CD4-positive, alpha-beta T cell treated with Interleukin-2 at 100 ng/mL for 4 hours (primary cell): ENCODE results near the gene MEGF11.

Experiments
- DNase-seq: peaks from one replicate; pipeline ENCODE4 v3.0.0-alpha.2; 2020; ENCODE audit warnings: low spot score

Gene MEGF11

DNA sequence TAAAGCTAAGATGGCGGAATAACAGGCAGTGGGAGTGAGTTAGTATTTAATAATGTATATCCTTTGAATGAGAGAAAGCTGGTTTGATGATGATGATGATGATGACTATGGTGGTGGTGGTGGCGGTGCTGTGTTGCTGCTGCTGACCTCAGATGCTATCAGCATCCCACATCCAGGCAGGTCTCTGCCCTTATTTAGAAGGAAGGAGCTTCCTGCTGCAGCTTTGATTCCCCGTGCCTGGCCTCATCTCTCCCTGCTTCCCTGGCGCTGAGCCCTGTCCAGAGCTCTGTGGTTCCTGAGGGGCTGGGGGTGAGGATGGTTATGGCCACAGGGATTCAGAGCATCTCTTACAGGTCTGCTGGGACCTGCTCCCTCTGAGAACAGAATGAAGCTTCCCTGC lies 311.1 kb downstream of the MEGF11 start:
- DNase-seq = no peak

DNA sequence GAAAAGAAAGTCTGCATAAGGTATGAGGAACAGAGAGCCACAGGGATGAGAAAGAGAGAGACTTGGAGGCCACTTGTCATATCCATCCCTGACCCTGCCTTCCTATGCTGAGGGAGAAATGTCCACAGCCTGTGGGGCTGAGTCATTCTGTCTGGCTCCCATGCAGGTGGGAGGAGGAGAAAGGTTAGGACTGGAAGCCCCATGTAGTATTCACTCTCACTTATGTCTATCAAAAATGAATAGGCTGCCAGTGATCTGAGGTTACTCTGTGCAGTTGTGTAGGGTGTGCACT lies 313.0 kb downstream of the MEGF11 start:
- no peak for DNase-seq

DNA sequence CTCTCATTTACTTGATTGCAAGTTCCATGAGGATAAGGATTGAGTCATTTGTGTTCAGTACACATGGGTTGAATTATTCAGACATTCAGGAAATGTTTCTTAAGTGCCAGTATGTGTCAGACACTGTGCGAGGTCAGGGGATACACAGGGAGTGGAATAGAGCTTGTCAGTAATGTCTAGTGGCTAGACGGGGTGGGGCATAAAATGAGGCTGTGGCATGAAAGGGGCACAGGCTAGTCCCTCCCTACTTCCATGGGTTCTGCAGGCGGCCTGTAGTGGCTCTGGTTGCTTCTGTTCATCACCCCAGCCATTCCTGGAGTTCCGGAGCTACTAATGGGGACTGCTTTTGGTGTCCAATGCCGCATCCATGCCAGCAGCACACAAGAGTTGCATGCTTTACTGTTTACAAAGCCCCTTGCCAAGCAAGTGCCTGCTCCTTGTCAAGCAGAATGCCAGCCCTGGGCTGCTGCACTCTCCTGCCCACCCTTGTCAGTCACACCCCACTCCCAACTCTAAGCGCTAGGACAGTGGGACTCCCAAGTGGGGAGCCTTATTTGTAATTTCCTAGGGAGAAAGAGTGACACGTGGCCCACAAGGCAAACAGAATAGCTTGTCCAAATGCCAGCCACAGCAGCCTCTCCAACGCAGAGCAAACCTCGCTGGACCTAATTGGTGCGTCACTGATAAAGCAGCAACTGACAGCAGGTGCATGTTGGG lies 313.5 kb downstream of the MEGF11 start:
- DNase-seq = no peak

DNA sequence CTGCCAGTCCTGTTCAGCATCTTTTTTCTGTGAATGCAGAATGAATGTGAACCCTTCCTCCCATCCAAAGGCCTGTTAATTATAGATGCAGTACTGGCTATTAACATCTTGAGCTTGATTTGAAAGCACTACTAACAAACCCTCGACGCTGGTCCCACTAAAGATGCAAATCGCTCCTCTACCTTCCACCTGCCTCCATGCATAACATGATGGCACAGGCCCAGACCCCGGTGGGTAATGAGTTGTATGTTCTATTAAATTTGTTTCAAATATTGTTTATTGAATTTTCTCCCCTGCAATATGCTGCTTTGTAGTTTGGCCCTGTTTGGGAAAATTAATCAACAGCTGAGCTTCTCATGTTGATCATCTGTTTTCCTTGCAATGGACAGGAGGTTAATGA lies 314.9 kb downstream of the MEGF11 start:
- no peak for DNase-seq

DNA sequence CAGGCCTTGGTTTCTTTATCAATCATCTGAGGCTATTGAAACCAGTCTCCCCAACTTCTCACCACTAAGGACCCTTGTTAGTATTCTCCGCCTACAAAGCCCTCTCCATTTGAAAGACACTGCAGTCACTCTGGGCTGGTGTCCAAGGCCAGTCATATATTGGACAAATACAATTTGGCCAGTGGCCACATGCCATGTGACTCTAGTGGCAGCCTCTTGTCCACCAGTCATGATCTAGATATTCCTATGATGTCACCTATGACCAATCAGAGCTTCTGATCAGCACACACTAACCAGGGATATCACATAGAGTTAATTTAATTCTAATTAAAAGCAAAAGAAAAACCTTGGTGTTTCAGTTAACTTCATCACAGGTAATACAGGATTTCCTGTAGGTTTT lies 316.1 kb downstream of the MEGF11 start:
- DNase-seq = no peak

DNA sequence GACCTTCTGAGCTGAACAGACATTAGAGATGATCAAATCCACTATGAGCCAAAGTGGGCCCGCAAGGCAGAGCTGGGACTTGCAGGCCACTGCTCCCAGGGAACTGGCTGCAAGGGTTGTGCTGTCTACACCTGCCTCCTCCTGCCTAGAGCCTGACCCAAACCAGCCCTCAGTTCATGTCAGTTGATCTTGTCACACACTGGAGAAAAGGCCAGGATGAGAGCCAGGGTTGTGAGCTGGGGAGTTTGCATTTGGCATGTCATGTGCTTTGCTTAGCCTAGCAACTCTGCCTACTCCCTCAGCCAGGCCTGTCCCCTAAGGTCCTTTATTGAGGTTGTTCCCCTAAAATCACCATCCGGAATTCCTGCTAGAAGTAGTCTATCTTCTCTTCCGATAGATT lies 316.5 kb downstream of the MEGF11 start:
- DNase-seq = no peak

DNA sequence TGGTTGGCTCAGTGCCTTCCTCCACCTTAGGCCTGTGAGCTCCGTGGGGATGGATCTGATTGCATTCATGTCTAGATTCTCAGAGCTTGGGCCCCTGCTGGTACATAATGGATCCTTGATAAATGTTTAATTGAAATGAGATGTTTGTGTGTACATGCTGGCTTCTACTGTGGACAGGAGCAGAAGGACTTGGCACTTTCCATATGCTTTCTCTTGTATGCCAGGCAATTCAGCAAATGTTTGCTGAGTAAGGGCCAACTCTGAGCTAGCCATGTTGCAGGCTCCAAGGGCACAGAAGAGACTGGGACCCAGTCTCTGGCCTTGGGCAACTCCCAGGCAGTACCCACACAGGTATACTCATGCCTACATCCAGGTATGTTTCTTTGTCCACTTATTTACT lies 317.3 kb downstream of the MEGF11 start:
- DNase-seq = no peak

DNA sequence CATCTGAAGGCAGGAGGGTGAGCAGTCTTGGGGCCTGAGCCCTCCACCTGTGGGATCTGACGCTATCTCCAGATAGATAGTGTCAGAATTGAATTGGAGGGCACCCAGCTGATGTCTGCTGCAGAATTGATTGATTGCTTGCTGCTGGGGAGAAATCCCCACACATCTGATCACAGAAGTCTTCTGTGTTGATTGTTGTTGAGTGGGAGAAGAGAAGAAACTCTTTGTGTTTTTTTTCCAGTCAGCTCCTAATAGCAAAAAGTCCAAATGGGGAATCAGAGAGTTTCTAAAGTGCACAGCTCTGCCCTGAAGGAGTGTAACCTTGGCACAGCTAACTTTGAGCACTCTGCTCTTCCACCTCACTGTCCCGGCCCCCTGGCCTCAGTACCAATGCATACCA lies 318.2 kb downstream of the MEGF11 start:
- DNase-seq = no peak

DNA sequence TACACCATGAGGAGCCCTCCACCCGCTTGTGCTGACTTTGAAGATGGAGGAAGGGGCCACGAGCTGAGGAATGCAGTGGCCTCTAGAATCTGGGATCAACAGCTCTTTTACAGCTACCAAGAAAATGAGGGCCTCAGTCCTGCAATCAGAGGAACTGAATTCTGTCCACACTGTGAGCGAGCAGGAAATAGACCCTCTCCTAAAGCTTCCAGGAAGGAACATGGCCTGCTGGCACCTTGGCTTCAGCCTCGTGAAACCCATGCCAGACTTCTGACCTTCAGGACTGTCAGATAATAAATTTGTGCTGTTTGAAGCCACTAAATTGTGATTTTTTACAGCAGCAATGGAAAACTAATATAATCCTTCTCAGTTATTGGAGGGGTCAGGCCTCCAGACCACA lies 322.3 kb downstream of the MEGF11 start:
- no peak for DNase-seq

DNA sequence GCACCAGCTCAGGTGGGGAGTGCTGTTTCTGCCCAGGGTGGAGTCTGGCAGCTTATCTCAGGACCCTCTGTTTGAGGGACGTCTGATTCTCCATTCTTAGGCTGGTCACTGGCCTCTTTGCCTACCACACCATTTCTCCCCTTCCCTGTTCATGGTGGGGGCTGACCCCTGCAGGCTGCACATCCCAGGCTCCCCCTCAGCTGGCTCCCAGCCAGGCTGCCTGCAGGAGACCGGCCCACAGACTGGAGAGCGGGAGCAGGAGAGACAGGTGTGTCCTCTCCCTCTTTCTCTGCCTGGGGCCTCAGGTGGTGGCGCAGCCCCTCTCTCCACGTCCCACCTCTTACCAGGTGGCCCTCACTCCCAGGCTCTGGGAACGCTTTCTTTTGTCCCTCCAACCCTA lies 323.4 kb downstream of the MEGF11 start:
- no peak for DNase-seq

DNA sequence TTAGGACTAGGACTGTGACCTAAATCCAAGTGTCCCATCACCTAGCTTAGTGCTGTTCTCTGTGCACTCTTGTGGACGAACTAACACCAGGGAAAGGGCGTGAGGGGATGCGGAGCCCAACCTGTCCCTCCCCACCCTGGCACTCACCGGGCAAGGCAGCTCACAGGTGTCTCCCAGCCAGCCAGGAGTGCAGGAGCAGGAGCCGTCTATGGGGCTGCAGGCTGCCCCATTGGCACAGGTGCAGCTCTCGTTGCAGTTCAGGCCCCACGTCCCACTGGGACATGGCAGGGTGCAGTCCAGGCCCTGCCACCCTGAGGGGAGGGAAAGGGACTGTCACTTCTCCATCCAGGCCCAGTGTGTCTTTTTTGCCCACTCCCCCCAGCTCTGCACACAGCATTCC lies 324.0 kb downstream of the MEGF11 start:
- DNase-seq = no peak

DNA sequence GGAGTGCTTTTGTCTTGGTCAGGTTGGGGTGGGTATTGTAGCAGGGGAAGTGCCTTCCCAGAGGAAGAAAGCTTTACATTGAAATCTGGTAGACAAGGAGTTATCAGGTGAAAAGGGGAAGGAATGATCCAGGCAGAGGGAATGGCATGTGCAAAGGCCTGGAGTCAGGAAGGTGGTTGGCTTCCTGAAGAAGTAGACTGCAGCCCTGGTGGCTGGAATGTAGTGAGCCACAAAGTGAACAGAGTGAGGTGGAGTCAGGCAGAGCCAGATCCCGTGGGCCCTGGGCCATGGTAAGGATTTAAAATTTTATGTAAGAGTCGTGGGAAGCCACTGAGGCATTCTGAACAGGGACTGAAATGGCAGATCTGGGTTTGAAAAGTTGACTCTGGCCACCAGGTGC lies 326.0 kb downstream of the MEGF11 start:
- no peak for DNase-seq

DNA sequence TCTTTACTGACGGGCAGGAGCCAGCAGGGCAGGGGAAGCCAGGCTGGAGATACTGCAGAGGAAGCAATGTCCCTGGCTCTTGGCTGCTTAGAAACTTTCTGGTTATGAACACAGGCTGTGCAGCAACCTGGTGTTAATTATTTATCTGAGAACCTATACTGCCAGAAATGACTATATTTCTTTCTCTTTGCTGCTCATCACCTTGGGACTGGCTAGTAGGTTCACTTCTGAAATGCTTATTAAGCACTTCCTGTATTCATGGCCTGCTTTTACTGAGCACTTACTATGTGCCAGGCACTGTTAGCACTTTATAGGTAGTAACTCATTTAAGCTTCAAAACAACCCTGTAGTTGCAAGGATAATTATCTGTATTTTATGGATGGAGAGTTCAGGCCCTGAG lies 326.7 kb downstream of the MEGF11 start:
- DNase-seq = no peak

DNA sequence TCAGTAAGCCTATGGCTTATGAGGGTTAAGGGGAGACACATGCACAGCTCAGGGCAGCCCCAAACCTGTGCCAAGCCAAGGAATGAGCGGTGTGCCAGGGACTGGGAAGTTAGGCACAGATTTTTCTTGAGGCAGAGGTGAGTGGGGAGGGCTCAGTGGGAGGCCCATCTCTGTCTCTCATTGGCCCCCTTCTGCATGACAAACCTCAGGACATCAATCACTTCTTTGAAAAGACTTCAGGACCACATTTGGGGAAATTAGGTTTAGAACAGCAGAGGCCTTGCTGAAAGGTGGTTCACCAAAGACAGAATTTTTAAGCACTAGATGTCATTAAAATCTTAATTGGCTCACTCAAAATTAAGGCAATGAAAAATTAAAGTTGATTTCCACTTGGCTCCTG lies 327.1 kb downstream of the MEGF11 start:
- no peak for DNase-seq

DNA sequence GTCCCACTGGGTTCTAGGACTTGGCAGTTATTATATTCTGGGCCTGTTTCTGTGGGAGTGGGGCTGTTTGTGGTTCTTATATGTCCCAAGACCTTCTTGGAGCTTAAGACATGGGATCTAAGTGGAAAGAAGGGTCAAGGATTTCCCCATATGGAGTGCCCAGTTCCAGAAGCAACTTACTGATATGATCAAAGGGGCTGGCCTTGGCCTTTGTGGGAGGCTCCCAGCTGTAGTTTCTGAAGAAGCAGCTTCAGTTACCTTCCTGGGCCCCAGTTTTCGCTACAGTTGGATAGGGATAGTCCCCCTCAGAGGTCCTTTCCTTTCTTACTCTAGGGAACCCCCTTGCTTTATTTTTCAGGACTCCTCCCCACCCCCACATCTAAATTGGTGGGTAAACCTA lies 328.2 kb downstream of the MEGF11 start:
- DNase-seq = no peak

DNA sequence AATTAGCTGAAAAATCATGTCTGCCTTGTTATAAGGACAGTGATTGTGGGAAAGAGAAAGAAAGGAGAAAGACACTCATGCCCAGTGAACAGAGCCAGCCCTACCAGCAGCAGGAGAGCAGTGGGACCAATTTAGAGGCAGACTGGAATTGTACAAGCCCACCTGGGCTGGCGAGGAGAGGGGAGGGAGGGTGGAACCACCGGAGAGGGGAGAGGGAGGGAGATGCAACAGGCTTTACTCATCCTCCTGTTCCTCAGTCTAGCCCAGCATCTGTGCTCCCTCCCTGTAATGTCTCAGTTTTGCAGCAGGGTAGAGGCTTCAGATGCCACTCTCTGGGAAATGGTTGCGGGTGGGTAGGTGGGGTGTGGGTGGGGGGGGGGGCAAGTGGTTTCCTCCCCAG lies 329.5 kb downstream of the MEGF11 start:
- DNase-seq = no peak

DNA sequence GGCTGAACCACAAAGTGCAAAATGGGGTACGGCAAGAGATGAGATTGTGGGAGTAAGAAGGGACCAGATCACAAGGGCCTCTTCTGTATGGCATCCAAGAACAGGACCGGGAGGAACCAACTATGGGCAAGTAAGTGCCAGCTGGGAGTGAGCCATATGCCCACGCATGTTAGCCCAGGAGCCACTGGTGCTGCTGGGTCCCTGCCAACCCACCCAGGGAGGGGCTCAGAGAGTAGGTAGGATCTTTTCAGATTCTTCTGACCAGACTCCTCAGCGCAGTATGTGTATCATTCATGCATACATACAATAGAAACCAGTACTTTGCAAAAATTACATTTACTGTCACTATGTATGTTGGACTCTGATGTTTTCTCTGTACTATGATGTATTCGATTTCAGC lies 330.3 kb downstream of the MEGF11 start:
- no peak for DNase-seq

DNA sequence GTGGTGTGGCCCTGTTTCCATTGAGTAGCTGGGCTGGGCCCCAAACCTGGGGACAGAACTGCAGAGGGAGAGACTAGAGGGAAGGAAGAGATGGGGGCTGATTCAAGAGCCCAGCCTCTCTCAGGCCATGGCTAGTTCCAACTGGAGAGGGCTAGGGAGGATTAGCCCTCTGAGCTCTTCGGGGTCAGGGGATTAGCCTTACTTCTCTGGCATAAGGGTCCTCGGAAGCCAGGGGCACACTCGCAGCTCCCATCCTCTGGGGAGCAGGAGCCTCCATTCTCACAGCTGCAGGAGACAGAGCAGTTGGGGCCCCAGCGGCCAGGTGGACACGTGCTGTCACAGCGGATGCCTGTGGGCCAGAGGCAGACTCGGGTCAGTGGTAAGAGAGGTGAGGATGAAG lies 330.9 kb downstream of the MEGF11 start:
- DNase-seq = no peak

DNA sequence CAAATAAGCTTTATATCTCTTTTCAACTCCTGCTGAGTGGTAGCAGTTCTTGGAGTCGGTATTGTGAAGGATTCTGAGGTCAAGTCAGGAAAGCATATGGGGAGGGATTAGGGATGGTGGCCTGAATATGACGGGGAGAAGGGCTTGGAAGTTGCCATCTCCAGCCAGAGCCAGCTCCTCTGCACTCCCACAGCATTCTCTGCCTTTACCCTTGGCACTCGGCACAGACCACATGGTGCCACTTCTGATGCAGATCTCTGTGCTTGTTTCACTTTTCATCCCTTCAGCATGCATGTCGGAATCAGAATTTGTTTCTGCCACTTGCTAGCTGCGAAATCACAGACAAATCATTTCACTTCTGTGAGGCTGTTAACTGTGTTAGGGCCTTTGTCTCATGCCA lies 331.8 kb downstream of the MEGF11 start:
- no peak for DNase-seq

DNA sequence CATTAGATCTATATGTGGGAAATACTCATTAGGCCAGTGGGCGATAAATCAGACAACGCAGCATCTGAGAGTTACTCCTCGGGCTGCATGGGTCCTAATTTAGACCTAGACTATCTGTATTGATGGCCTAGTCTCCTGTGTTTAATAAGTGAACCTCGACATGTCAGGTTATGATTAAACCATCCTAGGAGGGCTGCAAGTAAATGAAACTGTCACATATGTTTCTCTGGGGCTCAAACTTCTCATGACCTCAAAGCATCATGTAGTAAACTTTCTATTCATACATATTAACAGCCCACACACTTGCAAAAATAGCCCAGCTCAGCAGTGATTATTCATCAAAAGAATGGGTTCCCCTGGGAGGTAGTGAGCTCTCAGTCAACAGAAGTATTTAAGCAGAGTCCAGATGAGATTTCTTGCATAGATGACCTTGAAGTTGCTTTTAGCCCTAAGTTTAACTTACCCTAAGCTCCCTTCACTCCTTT lies 332.7 kb downstream of the MEGF11 start:
- DNase-seq = no peak

DNA sequence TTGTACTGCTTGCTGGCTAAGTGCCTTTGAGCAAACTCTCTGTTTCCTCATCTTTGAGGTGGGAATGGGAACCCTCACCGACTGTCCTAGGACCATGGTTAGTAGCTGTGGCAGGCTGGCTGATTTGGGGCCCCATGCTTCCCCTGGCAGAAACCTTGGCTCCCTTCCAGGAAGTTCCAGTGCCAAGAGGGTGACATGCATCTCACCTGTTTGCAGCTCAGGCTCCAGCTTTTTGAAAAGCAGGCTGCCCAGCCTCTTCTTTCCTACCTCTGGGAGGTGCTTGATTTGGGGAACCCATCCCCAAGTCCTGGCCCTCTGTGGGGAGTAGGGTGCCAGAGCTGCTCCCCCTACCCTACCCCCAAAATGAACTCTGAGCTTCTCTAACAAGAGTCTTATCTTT lies 333.4 kb downstream of the MEGF11 start:
- no peak for DNase-seq

DNA sequence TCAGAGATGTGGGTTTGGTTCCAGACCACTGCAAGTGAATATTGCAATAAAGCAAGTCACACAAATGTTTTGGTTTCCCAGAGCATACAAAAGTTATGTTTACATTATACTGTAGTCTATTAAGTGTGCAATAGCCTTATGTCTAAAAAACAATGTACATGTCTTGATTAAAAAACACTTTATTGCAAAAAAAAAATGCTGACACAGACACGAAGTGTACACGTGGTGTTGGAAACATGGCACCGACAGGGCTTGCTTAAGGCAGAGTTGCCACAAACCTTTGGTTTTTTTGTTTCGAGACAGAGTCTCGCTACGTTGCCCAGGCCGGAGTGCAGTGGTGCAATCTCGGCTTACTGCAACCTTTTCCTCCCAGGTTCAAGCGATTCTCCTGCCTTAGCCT lies 334.2 kb downstream of the MEGF11 start:
- no peak for DNase-seq

DNA sequence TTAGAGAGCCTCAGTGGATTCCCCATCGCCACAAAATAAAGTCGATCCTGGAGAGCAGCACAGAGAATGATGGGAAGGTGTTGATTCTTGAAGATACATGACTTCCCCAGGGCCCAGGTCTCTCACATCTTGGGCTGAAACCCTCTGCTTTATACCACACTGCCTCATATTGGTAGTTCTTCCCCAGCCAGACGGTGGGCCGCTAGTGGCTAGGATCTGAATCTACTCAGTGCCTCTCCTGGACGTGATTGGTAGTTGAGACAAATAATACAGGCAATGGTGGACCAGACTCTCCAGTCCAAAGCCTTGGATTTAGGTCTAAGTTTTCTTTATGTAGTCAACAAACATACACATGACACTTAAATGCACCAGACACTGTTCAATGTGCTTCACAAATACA lies 334.6 kb downstream of the MEGF11 start:
- no peak for DNase-seq

DNA sequence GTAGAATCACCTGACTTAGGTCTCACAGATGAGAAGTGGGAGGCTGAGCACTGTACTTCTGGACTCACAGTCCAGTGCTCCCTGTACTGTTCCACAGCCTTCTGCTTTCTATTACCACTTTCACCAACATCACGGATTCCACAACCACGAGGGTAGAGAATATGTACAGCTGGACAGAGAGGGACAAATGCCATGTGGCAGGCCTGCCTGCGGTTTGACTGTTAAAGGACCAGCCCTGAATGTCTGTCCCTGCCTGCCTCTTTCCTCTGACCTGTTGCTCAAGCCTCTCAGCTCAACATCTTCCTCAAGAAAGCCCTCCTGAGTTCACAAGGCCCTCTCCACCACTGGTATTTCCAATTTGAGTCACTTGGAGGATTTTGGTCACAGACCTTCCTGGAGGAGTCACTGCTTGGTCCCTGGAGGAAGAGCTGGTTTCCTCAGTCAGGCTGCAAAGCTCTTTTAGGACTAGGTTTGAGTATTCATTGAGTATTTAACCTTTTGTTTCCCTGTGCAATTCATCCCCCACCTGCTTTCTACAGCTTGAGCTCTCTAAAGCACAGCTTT lies 335.1 kb downstream of the MEGF11 start:
- no peak for DNase-seq

DNA sequence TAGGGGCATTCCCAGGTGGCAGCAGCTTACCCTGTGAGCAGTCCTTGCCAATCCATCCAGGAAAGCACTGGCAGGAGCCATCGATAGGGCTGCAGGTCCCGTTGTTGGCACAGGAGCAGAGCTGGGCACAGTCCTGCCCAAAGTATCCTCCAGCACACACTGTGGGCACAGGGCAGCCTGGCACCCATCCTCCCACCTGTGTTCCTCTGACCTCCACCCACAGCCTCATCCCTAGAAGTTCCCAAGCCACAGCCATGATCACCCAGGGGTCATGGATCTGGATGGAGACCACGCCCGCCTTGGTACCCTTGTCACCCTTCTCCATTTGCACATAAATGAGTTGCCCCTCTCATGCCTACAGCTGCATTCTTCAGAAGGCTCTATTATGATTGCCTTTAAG lies 335.6 kb downstream of the MEGF11 start:
- DNase-seq = no peak
